DLD1 (cell line): ENCODE data around the gene APBB2.

Source experiments
- in situ Hi-C: cut with HindIII; loops from 2 replicates; pipeline ENCODE4 v1.10.0; 2017; ENCODE audit warnings: low sequenced_read_pairs

Gene APBB2

GRCh38 chr4:40953283-40954087 is 260.9 kb downstream of the APBB2 start:
- in situ Hi-C loops: no loop called here

- in situ Hi-C loops: no loop called here
Measured at GRCh38 chr4:40952672-40953071, 261.7 kb downstream of the APBB2 start.

- in situ Hi-C loops: no loop called here
Measured at GRCh38 chr4:40952217-40952616, 262.1 kb downstream of the APBB2 start.

- in situ Hi-C loops: no loop called here
Measured at GRCh38 chr4:40951026-40951425, 263.3 kb downstream of the APBB2 start.

- in situ Hi-C loops: no loop called here
Measured at GRCh38 chr4:40949358-40950100, 264.8 kb downstream of the APBB2 start.

GRCh38 chr4:40948014-40948413 is 266.3 kb downstream of the APBB2 start:
- in situ Hi-C loops: no loop called here

- in situ Hi-C loops: no loop called here
Measured at GRCh38 chr4:40946652-40947051, 267.7 kb downstream of the APBB2 start.

- in situ Hi-C loops: no loop called here
Measured at GRCh38 chr4:40940756-40941155, 273.6 kb downstream of the APBB2 start.

- in situ Hi-C loops: no loop called here
Measured at GRCh38 chr4:40940317-40940741, 274.0 kb downstream of the APBB2 start.

GRCh38 chr4:40939856-40940255 is 274.5 kb downstream of the APBB2 start:
- in situ Hi-C loops: no loop called here

- in situ Hi-C loops: no loop called here
Measured at GRCh38 chr4:40938337-40938736, 276.0 kb downstream of the APBB2 start.

GRCh38 chr4:40937140-40937725 is 277.1 kb downstream of the APBB2 start:
- in situ Hi-C loops: no loop called here

- in situ Hi-C loops: no loop called here
Measured at GRCh38 chr4:40934676-40935075, 279.7 kb downstream of the APBB2 start.

- in situ Hi-C loops: no loop called here
Measured at GRCh38 chr4:40933272-40934053, 280.9 kb downstream of the APBB2 start.

GRCh38 chr4:40931841-40932240 is 282.5 kb downstream of the APBB2 start:
- in situ Hi-C loops: no loop called here

- in situ Hi-C loops: no loop called here
Measured at GRCh38 chr4:40931238-40931637, 283.1 kb downstream of the APBB2 start.

GRCh38 chr4:40927074-40927473 is 287.3 kb downstream of the APBB2 start:
- in situ Hi-C loops: no loop called here

- in situ Hi-C loops: no loop called here
Measured at GRCh38 chr4:40924793-40925117, 289.6 kb downstream of the APBB2 start.

- in situ Hi-C loops: no loop called here
Measured at GRCh38 chr4:40924096-40924792, 290.1 kb downstream of the APBB2 start.

GRCh38 chr4:40923316-40924095 is 290.8 kb downstream of the APBB2 start:
- in situ Hi-C loops: no loop called here
